HepG2 (cell line): ENCODE measurements around the gene MMP28. TPM values are rescaled to one million over a fixed set of nuclear protein-coding genes. Genes with fewer than 3 reads are reported as not detected.

Experiments used
- ATAC-seq: fragments of 200-7000 bp; cut with Tn5 transposase; 3 replicates; pipeline ENCODE4 v1.9.1; 2020; ENCODE audit warnings: mild to moderate bottlenecking, moderate library complexity
- BruUV-seq: library from RNA; stranded (reverse); fragments of 400-500 nt; replicated peaks from 2 replicates; lab custom pipeline; 2021; lab: Mats Ljungman, UMichigan
- CTCF ChIA-PET: fragments of 300-600 bp; formaldehyde crosslinking; extraction: SDS; loops from one replicate; lab custom pipeline; 2021; ENCODE audit warnings: low total read pairs, inconsistent platforms, low intra/inter-chr PET ratio; lab: Yijun Ruan, JAX
- POLR2A ChIA-PET: fragments of 350-600 bp; sonication (Branson Sonifier 250); formaldehyde crosslinking; loops from one replicate; lab custom pipeline; 2020; ENCODE audit warnings: antibody characterized with exemption, inconsistent platforms; lab: Yijun Ruan, JAX
- DNase-seq: peaks from one replicate; pipeline ENCODE4 v3.0.0-alpha.2; 2015; ENCODE audit warnings: low spot score
- FAIRE-seq: peaks from 3 replicates; lab custom pipeline; 2011; peaks lifted over from hg19 to GRCh38; lab: Jason Lieb, UNC
- H2AFZ ChIP-seq: one replicate; pipeline ENCODE4 v1.6.1; 2011; ENCODE audit warnings: low read length, inconsistent platforms
- H3K27ac ChIP-seq: fragments of 300-600 bp; 3 replicates; pipeline ENCODE4 v1.8.0; 2011; ENCODE audit warnings: mixed run types, mild to moderate bottlenecking, mixed read lengths, low read length, inconsistent platforms; ENCODE audit not compliant: insufficient read depth; ENCODE audit errors: extremely low read length
- H3K27me3 ChIP-seq, 2 experiments: fragments of 200-600 bp in 1 of 2; 2 replicates in 1 of 2; 3 replicates in 1 of 2; pipeline versions ENCODE4 v1.6.0 to v1.8.0; 2011; ENCODE audit warnings: low read length in 2 of 2, mild to moderate bottlenecking in 2 of 2, moderate library complexity in 2 of 2, inconsistent platforms in 1 of 2; ENCODE audit not compliant: insufficient read depth in 2 of 2, control insufficient read depth in 1 of 2
- H3K36me3 ChIP-seq, 2 experiments: fragments of 200-600 bp in 1 of 2; replicated peaks in 1 of 2; 2 replicates in 1 of 2; 3 replicates in 1 of 2; pipeline versions ENCODE4 v1.5.1 to v1.8.0; 2011; ENCODE audit warnings: low read length in 2 of 2, inconsistent platforms in 1 of 2; ENCODE audit not compliant: insufficient read depth in 2 of 2, control insufficient read depth in 1 of 2
- H3K4me1 ChIP-seq: 2 replicates; pipeline ENCODE4 v1.5.1; 2012; ENCODE audit warnings: low read length, inconsistent platforms; ENCODE audit not compliant: insufficient read depth
- H3K4me2 ChIP-seq: 2 replicates; pipeline ENCODE4 v1.6.0; 2011; ENCODE audit warnings: low read depth, low read length, inconsistent platforms
- H3K4me3 ChIP-seq, 3 experiments: fragments of 200-600 bp in 1 of 3; sonication (generic), shearing (Covaris generic) in 1 of 3; replicated peaks in 1 of 3; 2 replicates each; pipeline ENCODE4 v1.5.1; 2011 to 2016; ENCODE audit warnings: low read length in 3 of 3, inconsistent platforms in 2 of 3, low read depth in 2 of 3, mild to moderate bottlenecking in 2 of 3, control low read depth in 1 of 3, mixed read lengths in 1 of 3; ENCODE audit not compliant: insufficient read depth in 1 of 3
- H3K79me2 ChIP-seq: one replicate; pipeline ENCODE4 v1.6.1; 2011; ENCODE audit warnings: low read length, inconsistent platforms; ENCODE audit not compliant: insufficient read depth
- H3K9ac ChIP-seq: 2 replicates; pipeline ENCODE4 v1.6.0; 2011; ENCODE audit warnings: mild to moderate bottlenecking, low read depth, low read length, inconsistent platforms; ENCODE audit not compliant: insufficient read depth
- H3K9me3 ChIP-seq: 2 replicates; pipeline ENCODE4 v1.5.1; 2012; ENCODE audit warnings: mild to moderate bottlenecking, low read length
- H4K20me1 ChIP-seq: 2 replicates; pipeline ENCODE4 v1.6.0; 2011; ENCODE audit warnings: inconsistent platforms, mild to moderate bottlenecking, low read length, moderate library complexity; ENCODE audit not compliant: insufficient read depth
- AGO1 ChIP-seq: fragments of 200-400 bp; formaldehyde crosslinking; IDR thresholded peaks from 2 replicates; pipeline ENCODE4 v1.6.1; 2017; ENCODE audit warnings: mild to moderate bottlenecking, low read depth, low read length, moderate library complexity; ENCODE audit not compliant: poor library complexity, severe bottlenecking
- AGO2 ChIP-seq: fragments of 200-400 bp; formaldehyde crosslinking; optimal IDR thresholded peaks from 2 replicates; pipeline ENCODE3; 2017; ENCODE audit warnings: mild to moderate bottlenecking, low read depth, low read length, moderate library complexity
- JUNB ChIP-seq: sonication (generic); formaldehyde crosslinking; IDR thresholded peaks from 2 replicates; pipeline ENCODE4 v1.8.0; 2022; ENCODE audit warnings: missing genetic modification reagents, mild to moderate bottlenecking, borderline replicate concordance
- KLF16 ChIP-seq, 2 experiments: sonication (generic) in 1 of 2; formaldehyde crosslinking in 1 of 2; IDR thresholded peaks; 2 replicates each; pipeline versions ENCODE4 v1.6.1 to v1.8.0; 2016 to 2023; ENCODE audit warnings: missing genetic modification reagents in 2 of 2, missing compliant biosample characterization in 1 of 2
- TAF15 ChIP-seq: fragments of 200-400 bp; formaldehyde crosslinking; IDR thresholded peaks from one replicate; pipeline ENCODE4 v1.6.1; 2018; ENCODE audit warnings: mild to moderate bottlenecking, low read depth, low read length; ENCODE audit not compliant: poor library complexity, severe bottlenecking
- WGBS: methylation state at CpG from one replicate; pipeline ENCODE4 v1.1.6; 2017; ENCODE audit warnings: low lambda C conversion rate; 5-methylcytosine and 5-hydroxymethylcytosine counted together
- in situ Hi-C: cut with HindIII; loops from 2 replicates; pipeline ENCODE4 v1.10.0; 2017; ENCODE audit warnings: low pct_unique_long_range_greater_than_20kb; ENCODE audit not compliant: extremely low pct_ligation_motif_present
- intact Hi-C: fragments of 100-400 bp; cut with micrococcal nuclease; formaldehyde crosslinking; loops from one replicate; pipeline ENCODE4 v1.10.0; 2022; ENCODE audit not compliant: unreplicated experiment
- polyA plus RNA-seq, 8 experiments: library from polyadenylated mRNA; depleted of rRNA in 3 of 8; stranded (reverse) in 7 of 8; unstranded in 1 of 8; fragments of >200 nt; fragmentation: Illumina TruSeq in 4 of 8; extraction: Trizol in 4 of 8; gene quantifications; 2 replicates each; pipeline versions ENCODE4 v1.2.1 to v1.2.3, GENCODE V29; 2011 to 2016; ENCODE audit warnings: low read depth in 4 of 8, missing spikeins in 1 of 8, mixed read lengths in 1 of 8; ENCODE audit not compliant: insufficient read depth in 1 of 8
- total RNA-seq, 5 experiments: library from RNA; depleted of rRNA; stranded (reverse); fragments of >200 nt; fragmentation: Illumina TruSeq; extraction: Trizol; gene quantifications; 2 replicates each; pipeline ENCODE4 v1.2.3, GENCODE V29; 2016; ENCODE audit warnings: low read depth in 1 of 5
- TF ChIP-seq, protein P1 (sequence below): sonication (generic); formaldehyde crosslinking; conservative IDR thresholded peaks from 2 replicates; pipeline ENCODE4 v1.8.0; 2022; ENCODE audit warnings: mild to moderate bottlenecking, moderate library complexity, missing genetic modification reagents

Gene MMP28
- total and polyA plus RNA-seq, 2 of the 13 experiments (the other 11 are each of a cell fraction or from before 2014, with no cell fraction given) = not detected

- TF ChIP-seq, protein P1, sequence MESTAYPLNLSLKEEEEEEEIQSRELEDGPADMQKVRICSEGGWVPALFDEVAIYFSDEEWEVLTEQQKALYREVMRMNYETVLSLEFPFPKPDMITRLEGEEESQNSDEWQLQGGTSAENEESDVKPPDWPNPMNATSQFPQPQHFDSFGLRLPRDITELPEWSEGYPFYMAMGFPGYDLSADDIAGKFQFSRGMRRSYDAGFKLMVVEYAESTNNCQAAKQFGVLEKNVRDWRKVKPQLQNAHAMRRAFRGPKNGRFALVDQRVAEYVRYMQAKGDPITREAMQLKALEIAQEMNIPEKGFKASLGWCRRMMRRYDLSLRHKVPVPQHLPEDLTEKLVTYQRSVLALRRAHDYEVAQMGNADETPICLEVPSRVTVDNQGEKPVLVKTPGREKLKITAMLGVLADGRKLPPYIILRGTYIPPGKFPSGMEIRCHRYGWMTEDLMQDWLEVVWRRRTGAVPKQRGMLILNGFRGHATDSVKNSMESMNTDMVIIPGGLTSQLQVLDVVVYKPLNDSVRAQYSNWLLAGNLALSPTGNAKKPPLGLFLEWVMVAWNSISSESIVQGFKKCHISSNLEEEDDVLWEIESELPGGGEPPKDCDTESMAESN (CRISPR knock-in tag) = no peak
- TF ChIP-seq KLF16 (CRISPR knock-in tag; IDR thresholded peaks at IDR 0.05) = no peak
These were observed 52.9 kb downstream of the MMP28 start (continued) for GRCh38 chr17:35742496-35742895.

DNA sequence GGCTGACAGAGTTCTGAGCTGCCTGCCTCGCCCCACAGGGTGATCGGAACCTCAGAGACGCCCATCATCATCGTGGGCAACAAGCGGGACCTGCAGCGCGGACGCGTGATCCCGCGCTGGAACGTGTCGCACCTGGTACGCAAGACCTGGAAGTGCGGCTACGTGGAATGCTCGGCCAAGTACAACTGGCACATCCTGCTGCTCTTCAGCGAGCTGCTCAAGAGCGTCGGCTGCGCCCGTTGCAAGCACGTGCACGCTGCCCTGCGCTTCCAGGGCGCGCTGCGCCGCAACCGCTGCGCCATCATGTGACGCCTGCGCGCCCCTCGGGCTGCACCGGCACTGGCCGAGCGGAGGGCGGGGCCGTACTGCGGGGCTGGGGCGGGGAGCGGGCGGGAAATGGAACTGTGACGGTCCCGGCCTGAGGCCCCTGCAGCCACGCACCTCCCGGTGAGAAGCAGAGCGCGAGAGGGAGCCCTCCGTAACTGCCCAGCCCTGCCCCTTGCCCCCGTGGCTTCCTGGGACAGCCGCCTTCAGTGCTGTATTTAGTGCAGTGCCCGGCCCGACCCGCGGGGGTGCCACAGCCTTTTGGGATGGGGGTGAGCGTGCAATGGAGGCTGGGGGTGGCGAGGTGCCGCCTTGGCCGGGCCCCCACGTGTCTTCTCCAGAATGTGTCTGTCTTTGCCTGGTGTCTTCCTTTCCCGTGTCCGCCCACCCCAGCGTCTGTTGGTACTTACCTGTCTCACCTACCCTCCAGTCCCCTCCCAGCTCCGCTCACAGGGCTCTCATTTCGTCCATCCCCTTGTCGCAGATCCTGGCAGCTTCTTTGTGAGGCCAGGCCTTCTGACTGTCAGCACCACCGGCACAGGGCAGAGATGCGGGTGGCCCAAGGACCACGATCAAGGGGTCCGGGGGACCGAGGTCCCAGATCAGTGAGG is 54.2 kb downstream of the MMP28 start:
- in situ Hi-C loops = loop anchor here (10.0 to 25.0 kb wide), 2 partner anchors 186 to 429 kb away; no protein-coding TSS in a partner anchor
- H3K36me3 ChIP-seq = no peaks in the 10 kb centered on the region
- DNase-seq (no peak), FAIRE-seq (no peak), ATAC-seq (no peak; the same call in 2 of the 3 replicates)
- CTCF ChIA-PET = no interaction called here
- no TSS peak for BruUV-seq
- no peak overlapping the region for H3K4me3 ChIP-seq
- no peaks in the 10 kb centered on the region for H3K79me2 ChIP-seq
- intact Hi-C loops = no loop called here
- H2AFZ ChIP-seq = no peak overlapping the region
- peaks cover 2 to 19% of the 10 kb centered on the region in 2 experiments; a peak in 2 of 5 replicates for H3K27me3 ChIP-seq
- no peaks in the 10 kb centered on the region for H3K4me1 ChIP-seq
- H3K4me2 ChIP-seq = no peak overlapping the region
- no peaks in the 10 kb centered on the region for H4K20me1 ChIP-seq
- TF ChIP-seq TAF15 = no peak
- TF ChIP-seq AGO1 = peak; percentile 15
- TF ChIP-seq JUNB = no peak
- peak; percentile 19 for TF ChIP-seq AGO2
- H3K9me3 ChIP-seq = no peaks in the 10 kb centered on the region
- no peak overlapping the region for H3K27ac ChIP-seq
- POLR2A ChIA-PET = no interaction called here
- no peak overlapping the region for H3K9ac ChIP-seq
- 85% methylated on average over 45 of the region's 73 CpGs for WGBS
